ENCODE results near the gene DKK2.

DKK2 gene

GRCh38 chr4:106979476-106979875 is 56.6 kb downstream of the DKK2 start:
- Histone ChIP-seq H3K27ac (no peak overlapping the region), H3K9me3 (no peaks in the 10 kb centered on the region)

GRCh38 chr4:106978046-106978774 is 57.9 kb downstream of the DKK2 start:
- H3K27ac ChIP-seq: no peak overlapping the region
- TF ChIP-seq, protein P1, sequence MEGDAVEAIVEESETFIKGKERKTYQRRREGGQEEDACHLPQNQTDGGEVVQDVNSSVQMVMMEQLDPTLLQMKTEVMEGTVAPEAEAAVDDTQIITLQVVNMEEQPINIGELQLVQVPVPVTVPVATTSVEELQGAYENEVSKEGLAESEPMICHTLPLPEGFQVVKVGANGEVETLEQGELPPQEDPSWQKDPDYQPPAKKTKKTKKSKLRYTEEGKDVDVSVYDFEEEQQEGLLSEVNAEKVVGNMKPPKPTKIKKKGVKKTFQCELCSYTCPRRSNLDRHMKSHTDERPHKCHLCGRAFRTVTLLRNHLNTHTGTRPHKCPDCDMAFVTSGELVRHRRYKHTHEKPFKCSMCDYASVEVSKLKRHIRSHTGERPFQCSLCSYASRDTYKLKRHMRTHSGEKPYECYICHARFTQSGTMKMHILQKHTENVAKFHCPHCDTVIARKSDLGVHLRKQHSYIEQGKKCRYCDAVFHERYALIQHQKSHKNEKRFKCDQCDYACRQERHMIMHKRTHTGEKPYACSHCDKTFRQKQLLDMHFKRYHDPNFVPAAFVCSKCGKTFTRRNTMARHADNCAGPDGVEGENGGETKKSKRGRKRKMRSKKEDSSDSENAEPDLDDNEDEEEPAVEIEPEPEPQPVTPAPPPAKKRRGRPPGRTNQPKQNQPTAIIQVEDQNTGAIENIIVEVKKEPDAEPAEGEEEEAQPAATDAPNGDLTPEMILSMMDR (IDR thresholded peaks at IDR 0.05): no peak
- H3K27me3 ChIP-seq: no peaks in the 10 kb centered on the region
- H3K4me3 ChIP-seq (ENCODE audit: low read depth in 1 of 2, low read length in 1 of 2): no peak overlapping the region
- no peaks in the 10 kb centered on the region for H3K9me3 ChIP-seq
- no peaks in the 10 kb centered on the region for H3K4me1 ChIP-seq (ENCODE audit: control insufficient read depth in 1 of 2, insufficient read depth in 1 of 2, low read depth in 1 of 2, low read length in 1 of 2)
- H3K36me3 ChIP-seq: no peaks in the 10 kb centered on the region

More at GRCh38 chr4:106979476-106979875, 56.6 kb downstream of the DKK2 start:
- H3K4me1 ChIP-seq (ENCODE audit: control insufficient read depth in 1 of 2, insufficient read depth in 1 of 2, low read depth in 1 of 2, low read length in 1 of 2): no peaks in the 10 kb centered on the region
- TF ChIP-seq, protein P1 (IDR thresholded peaks at IDR 0.05): no peak
- H3K36me3 ChIP-seq: no peaks in the 10 kb centered on the region
- H3K27me3 ChIP-seq: no peaks in the 10 kb centered on the region
- H3K4me3 ChIP-seq (ENCODE audit: low read depth in 1 of 2, low read length in 1 of 2): no peak overlapping the region

DNA sequence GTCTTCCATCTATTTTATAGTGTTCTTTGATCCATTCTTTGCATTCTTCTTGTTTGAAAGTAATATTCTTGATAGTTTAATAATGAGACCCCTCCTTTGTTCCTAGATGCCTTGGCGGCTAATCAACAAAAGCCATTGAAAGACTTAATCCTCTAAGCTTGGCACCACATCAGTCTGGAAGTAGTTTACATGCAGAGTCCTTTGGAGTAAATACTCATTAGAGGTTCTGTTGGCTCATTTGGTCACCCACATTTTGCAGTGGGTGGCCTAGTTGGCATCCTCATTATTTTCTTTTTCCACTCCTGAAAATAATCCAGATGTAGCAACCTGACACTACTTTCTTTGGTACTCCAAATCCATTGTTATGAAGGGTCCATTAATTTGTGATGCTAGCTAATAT is 64.5 kb downstream of the DKK2 start:
- TF ChIP-seq, protein P1 (IDR thresholded peaks at IDR 0.05): no peak
- H3K4me1 ChIP-seq (ENCODE audit: control insufficient read depth in 1 of 2, insufficient read depth in 1 of 2, low read depth in 1 of 2, low read length in 1 of 2): no peaks in the 10 kb centered on the region
- H3K27ac ChIP-seq: no peak overlapping the region
- H3K36me3 ChIP-seq: no peaks in the 10 kb centered on the region
- no peak overlapping the region for H3K4me3 ChIP-seq (ENCODE audit: low read depth in 1 of 2, low read length in 1 of 2)
- no peaks in the 10 kb centered on the region for H3K27me3 ChIP-seq
- H3K9me3 ChIP-seq: no peaks in the 10 kb centered on the region

DNA sequence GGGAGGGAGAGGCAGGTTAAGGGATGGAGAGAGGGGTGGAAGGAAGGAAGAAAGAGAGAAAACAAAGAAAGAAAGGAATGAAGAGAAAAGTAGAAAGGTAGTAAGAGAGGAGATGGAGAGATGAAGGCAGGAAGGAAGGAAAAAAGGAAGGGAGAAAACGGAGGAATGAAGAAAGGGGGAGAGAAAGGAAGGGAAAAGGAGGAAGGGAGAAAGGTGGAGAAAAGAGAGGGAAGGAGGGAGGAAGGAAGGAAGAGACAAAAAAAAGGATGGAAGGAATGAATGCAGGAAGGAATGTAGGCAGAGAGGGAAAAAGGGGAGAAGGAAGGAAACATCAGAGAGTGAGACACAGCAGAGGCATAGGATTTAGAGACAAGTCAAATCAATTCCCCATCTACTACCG is 68.2 kb downstream of the DKK2 start:
- H3K4me1 ChIP-seq (ENCODE audit: control insufficient read depth in 1 of 2, insufficient read depth in 1 of 2, low read depth in 1 of 2, low read length in 1 of 2): no peaks in the 10 kb centered on the region
- H3K27ac ChIP-seq: no peak overlapping the region
- no peak overlapping the region for H3K4me3 ChIP-seq (ENCODE audit: low read depth in 1 of 2, low read length in 1 of 2)
- no peaks in the 10 kb centered on the region for H3K27me3 ChIP-seq
- TF ChIP-seq, protein P1 (IDR thresholded peaks at IDR 0.05): no peak
- H3K36me3 ChIP-seq: no peaks in the 10 kb centered on the region
- H3K9me3 ChIP-seq: no peaks in the 10 kb centered on the region

DNA sequence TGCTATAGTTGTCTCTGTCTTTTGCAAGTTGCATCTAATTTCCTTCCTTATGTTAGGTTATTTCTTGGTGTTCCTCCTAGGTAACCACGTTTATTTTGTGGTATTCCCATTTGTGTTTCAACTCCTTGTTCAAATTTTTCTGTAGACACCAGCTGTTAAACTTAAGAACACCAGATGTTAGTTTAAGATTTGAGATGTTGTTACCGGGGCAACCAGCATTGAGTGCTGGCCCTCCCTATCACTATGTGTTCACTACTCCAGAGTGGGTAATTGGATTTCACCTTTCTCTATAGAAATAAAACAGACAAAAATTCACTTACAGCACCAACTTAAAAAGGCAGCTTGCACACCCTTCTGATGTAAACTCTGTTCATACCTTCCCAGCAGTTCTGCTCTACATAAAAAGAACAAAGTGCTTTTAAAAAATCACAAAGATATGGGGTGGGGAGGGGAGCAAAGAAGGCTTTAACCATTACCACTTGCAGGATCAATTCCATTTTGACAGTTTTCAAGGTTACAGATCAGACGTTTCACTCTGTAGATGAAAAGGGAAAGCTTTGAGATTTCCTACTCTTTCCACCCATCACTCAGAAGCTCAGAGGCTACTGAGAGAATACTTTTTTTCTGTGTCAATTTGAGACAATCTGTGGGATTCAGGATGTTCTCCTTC is 82.9 kb downstream of the DKK2 start:
- Histone ChIP-seq H3K27me3 (no peaks in the 10 kb centered on the region), H3K4me3 (ENCODE audit: low read depth in 1 of 2, low read length in 1 of 2) (no peak overlapping the region), H3K27ac (no peak overlapping the region), H3K36me3 (no peaks in the 10 kb centered on the region), H3K9me3 (no peaks in the 10 kb centered on the region), H3K4me1 (ENCODE audit: control insufficient read depth in 1 of 2, insufficient read depth in 1 of 2, low read depth in 1 of 2, low read length in 1 of 2) (no peaks in the 10 kb centered on the region)
- TF ChIP-seq, protein P1 (IDR thresholded peaks at IDR 0.05): no peak

Measured in neutrophil (primary cell).